OCI-LY3 (cell line): Measurements from ENCODE around the gene OSTF1.

Source experiments
- H2AFZ ChIP-seq: fragments of 200-600, 300-600 bp; shearing (Covaris generic); 2 replicates; pipeline ENCODE4 v1.6.0; 2014; ENCODE audit warnings: antibody characterized with exemption, low read depth, low read length
- H3K27ac ChIP-seq: fragments of 200-600, 300-600 bp; sonication (generic); 2 replicates; pipeline ENCODE4 v1.5.1; 2014; ENCODE audit warnings: mild to moderate bottlenecking, low read length, moderate library complexity, mixed read lengths
- H3K27me3 ChIP-seq: fragments of 200-600, 300-600 bp; sonication (generic); 2 replicates; pipeline ENCODE4 v1.6.1; 2014; ENCODE audit warnings: low read depth, low read length, mixed read lengths
- H3K36me3 ChIP-seq: fragments of 200-600, 300-600 bp; sonication (generic); replicated peaks from 2 replicates; pipeline ENCODE3; 2014; ENCODE audit warnings: low read depth, low read length, mixed read lengths
- H3K4me1 ChIP-seq: fragments of 300-600, 200-600 bp; sonication (generic); 2 replicates; pipeline ENCODE4 v1.6.1; 2014; ENCODE audit warnings: low read length, mixed read lengths
- H3K4me2 ChIP-seq: fragments of 200-600, 300-600 bp; sonication (generic); 2 replicates; pipeline ENCODE4 v1.6.1; 2014; ENCODE audit warnings: low read length, mixed read lengths
- H3K4me3 ChIP-seq: fragments of 300-600, 200-600 bp; sonication (generic); 2 replicates; pipeline ENCODE4 v1.5.1; 2014; ENCODE audit warnings: antibody characterized with exemption, mild to moderate bottlenecking, low read length, moderate library complexity
- H3K79me2 ChIP-seq: fragments of 300-600, 200-600 bp; shearing (Covaris generic); 2 replicates; pipeline ENCODE4 v1.6.1; 2014; ENCODE audit warnings: mild to moderate bottlenecking, low read length, mixed read lengths
- H3K9ac ChIP-seq: fragments of 300-600, 200-600 bp; shearing (Covaris generic); 2 replicates; pipeline ENCODE4 v1.6.0; 2014; ENCODE audit warnings: mild to moderate bottlenecking, low read length, moderate library complexity
- H3K9me3 ChIP-seq: fragments of 200-600, 300-600 bp; shearing (Covaris generic); 2 replicates; pipeline ENCODE4 v1.6.1; 2014; ENCODE audit warnings: low read length, mixed read lengths; ENCODE audit not compliant: insufficient read depth
- H4K20me1 ChIP-seq: fragments of 200-600, 300-600 bp; sonication (generic); 2 replicates; pipeline ENCODE4 v1.6.1; 2016; ENCODE audit warnings: low read length, mixed read lengths; ENCODE audit not compliant: insufficient read depth
- CTCF ChIP-seq: fragments of 200-600, 300-600 bp; sonication (generic); IDR thresholded peaks from 2 replicates; pipeline ENCODE4 v1.5.1; 2014; ENCODE audit warnings: antibody characterized with exemption, low read length, low read depth
- EZH2phosphoT487 ChIP-seq: fragments of 200-600 bp; shearing (Covaris generic); IDR thresholded peaks from 2 replicates; pipeline ENCODE4 v1.6.1; 2018; ENCODE audit warnings: antibody characterized with exemption, mixed run types, low read depth

The OSTF1 gene

DNA sequence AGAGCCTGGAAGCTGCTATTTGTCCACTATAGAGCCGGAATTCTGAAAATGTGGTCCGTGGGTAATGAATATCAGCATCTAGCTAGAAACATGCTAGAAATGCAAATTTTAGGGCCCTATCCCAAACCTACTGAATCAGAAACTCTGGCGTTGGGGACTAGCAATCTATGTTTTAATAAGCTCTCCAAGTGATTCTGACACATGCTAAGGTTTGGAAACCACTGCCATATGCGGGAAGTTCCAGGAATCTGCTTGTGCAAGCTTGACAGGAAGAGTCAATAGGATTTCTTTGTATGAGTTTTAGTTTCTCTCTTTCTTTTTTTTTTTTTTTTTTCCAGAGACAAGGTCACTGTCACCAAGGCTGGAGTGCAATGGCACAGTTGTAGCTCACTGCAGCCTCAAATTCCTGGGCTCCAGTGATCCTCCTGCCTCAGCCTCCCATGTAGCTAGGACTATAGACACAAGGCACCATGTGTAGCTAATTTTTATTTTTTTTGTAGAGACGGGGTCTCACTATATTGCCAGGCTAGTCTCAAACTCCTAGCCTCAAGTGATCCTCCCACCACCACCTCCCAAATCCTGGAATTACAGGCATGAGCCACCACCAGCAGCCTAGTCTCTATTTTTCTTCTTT is 33.8 kb upstream of the OSTF1 start:
- no peaks in the 10 kb centered on the region for H3K27me3 ChIP-seq
- H3K4me3 ChIP-seq: no peak overlapping the region
- no peak overlapping the region for H3K9ac ChIP-seq
- peaks cover 11% of the 10 kb centered on the region for H3K4me1 ChIP-seq
- H3K4me2 ChIP-seq: peak overlapping the region; percentile 37
- no peaks in the 10 kb centered on the region for H3K79me2 ChIP-seq
- no peak overlapping the region for H2AFZ ChIP-seq
- H3K27ac ChIP-seq: no peak overlapping the region
- TF ChIP-seq CTCF (no peak), EZH2phosphoT487 (no peak)
- H3K9me3 ChIP-seq: no peaks in the 10 kb centered on the region
- H4K20me1 ChIP-seq: no peaks in the 10 kb centered on the region
- H3K36me3 ChIP-seq: no peaks in the 10 kb centered on the region

DNA sequence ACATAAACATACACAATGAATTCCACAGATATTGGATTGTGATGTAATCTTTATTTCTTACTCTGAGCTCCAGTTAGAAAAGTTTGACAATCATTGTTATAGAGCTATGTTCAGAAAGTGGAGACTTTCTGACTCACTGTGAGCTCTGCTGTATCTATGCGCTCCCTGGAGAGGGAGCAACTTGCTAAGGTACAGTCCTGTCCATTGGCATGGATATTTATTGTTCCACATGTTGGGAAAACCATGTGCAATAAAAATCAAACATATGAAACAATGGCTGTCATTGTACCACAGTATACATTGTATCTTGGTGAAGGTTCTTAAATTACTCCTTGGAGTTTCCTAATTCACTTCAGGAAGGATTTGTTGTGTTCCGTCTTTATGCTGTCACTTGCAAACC is 27.1 kb upstream of the OSTF1 start:
- no peak overlapping the region for H3K9ac ChIP-seq
- H3K4me1 ChIP-seq: no peaks in the 10 kb centered on the region
- H3K27ac ChIP-seq: no peak overlapping the region
- H4K20me1 ChIP-seq: no peaks in the 10 kb centered on the region
- no peak overlapping the region for H3K4me3 ChIP-seq
- TF ChIP-seq CTCF (no peak), EZH2phosphoT487 (no peak)
- no peaks in the 10 kb centered on the region for H3K36me3 ChIP-seq
- no peak overlapping the region for H2AFZ ChIP-seq
- H3K4me2 ChIP-seq: no peak overlapping the region
- no peaks in the 10 kb centered on the region for H3K9me3 ChIP-seq
- H3K79me2 ChIP-seq: no peaks in the 10 kb centered on the region
- no peaks in the 10 kb centered on the region for H3K27me3 ChIP-seq

GRCh38 chr9:75063556-75064305 is 24.6 kb upstream of the OSTF1 start:
- TF ChIP-seq EZH2phosphoT487: no peak
- no peak for TF ChIP-seq CTCF
- no peaks in the 10 kb centered on the region for H4K20me1 ChIP-seq
- H3K9me3 ChIP-seq: no peaks in the 10 kb centered on the region
- no peak overlapping the region for H3K4me3 ChIP-seq
- no peak overlapping the region for H3K9ac ChIP-seq
- H2AFZ ChIP-seq: no peak overlapping the region
- H3K36me3 ChIP-seq: no peaks in the 10 kb centered on the region
- H3K79me2 ChIP-seq: no peaks in the 10 kb centered on the region
- H3K4me1 ChIP-seq: no peaks in the 10 kb centered on the region
- no peaks in the 10 kb centered on the region for H3K27me3 ChIP-seq
- no peak overlapping the region for H3K4me2 ChIP-seq
- no peak overlapping the region for H3K27ac ChIP-seq

DNA sequence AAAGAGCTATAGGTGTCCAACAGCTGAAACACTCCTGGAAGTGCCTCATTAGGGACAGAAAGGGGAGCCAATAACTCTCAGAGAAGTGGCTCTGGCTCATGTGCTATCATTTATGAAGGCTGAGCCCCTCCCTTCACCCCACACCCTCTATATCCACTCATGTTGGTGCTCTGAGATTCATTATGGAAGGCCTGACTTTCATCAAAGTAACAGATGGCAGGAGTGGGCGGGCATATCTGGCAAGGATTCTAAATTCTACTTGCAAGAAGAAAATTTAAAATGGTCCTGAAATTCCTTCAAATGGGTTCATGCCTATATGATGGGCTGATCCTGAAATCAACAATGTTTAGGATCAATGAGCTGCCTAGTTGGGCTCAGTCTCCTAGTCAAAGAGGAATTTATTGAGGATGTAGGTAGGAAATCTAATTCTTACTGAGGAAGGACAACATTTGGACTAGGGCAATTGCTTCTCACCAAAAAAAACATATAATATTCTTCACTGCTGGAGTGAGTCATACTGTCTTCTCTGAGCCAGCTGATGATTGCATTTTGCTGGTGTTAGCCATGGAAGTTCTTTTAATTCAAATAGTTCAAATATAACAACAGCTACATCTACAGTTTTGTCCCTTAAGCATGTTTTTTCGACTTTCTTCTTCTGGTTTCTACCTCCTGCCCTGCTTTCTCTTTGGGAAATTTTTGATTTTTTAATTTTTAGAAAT is 23.8 kb upstream of the OSTF1 start:
- Histone ChIP-seq H3K36me3 (no peaks in the 10 kb centered on the region), H3K27ac (no peak overlapping the region), H3K79me2 (no peaks in the 10 kb centered on the region), H3K9ac (no peak overlapping the region), H3K4me2 (no peak overlapping the region), H3K4me3 (no peak overlapping the region), H2AFZ (no peak overlapping the region), H3K27me3 (no peaks in the 10 kb centered on the region), H4K20me1 (no peaks in the 10 kb centered on the region), H3K9me3 (no peaks in the 10 kb centered on the region), H3K4me1 (no peaks in the 10 kb centered on the region)
- TF ChIP-seq EZH2phosphoT487 (no peak), CTCF (no peak)
